ENCODE results near the gene ZNF664. TPM values are rescaled to one million over a fixed set of nuclear protein-coding genes. Genes with fewer than 3 reads are reported as not detected.

The ZNF664 gene
- total RNA-seq, 4 donors from 2014 or later = 16.3 to 41.5 (median 25.7) TPM

DNA sequence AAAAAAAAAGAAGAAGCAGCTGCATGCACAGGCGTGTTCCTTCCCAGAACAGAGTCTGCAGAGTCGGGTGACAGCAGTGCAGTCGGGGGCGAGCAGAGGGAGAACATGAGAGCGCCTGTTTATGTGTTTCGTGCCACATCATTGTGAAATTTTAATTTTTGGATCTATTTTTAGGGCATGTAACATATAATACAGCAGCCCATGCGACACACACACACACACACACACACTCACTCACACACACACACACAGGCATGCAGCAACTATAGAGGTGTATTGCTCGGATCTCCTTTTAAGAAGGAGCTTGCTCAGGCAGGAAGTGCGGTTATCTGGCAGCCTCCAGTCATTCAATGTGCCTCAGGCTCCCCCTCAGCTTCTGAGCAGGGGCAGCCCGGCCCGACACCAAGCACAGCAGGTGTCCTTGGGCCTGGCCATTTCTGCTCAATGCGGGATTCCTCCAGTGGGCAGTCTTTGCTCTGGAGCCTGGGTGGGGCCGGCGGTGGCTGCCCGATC lies 71.8 kb downstream of the ZNF664 start:
- TF ChIP-seq, protein P1, sequence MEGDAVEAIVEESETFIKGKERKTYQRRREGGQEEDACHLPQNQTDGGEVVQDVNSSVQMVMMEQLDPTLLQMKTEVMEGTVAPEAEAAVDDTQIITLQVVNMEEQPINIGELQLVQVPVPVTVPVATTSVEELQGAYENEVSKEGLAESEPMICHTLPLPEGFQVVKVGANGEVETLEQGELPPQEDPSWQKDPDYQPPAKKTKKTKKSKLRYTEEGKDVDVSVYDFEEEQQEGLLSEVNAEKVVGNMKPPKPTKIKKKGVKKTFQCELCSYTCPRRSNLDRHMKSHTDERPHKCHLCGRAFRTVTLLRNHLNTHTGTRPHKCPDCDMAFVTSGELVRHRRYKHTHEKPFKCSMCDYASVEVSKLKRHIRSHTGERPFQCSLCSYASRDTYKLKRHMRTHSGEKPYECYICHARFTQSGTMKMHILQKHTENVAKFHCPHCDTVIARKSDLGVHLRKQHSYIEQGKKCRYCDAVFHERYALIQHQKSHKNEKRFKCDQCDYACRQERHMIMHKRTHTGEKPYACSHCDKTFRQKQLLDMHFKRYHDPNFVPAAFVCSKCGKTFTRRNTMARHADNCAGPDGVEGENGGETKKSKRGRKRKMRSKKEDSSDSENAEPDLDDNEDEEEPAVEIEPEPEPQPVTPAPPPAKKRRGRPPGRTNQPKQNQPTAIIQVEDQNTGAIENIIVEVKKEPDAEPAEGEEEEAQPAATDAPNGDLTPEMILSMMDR (IDR thresholded peaks at IDR 0.05) = no peak
- TF ChIP-seq POLR2A (IDR thresholded peaks at IDR 0.05) = no peak
- intact Hi-C loops (cut with DNase I; ENCODE audit: low total_unique reads) = loop anchor here (5.0 kb wide), 1 partner anchor 262 kb away; no protein-coding TSS in a partner anchor
- DNase-seq (ENCODE audit: low spot score in 2 of 2) = no peak
- 28 to 43% methylated on average over 12 to 15 of the region's 15 CpGs for WGBS, 2 donors
- H3K4me3 ChIP-seq (ENCODE audit: low read depth, poor library complexity, severe bottlenecking) = no peak overlapping the region

DNA sequence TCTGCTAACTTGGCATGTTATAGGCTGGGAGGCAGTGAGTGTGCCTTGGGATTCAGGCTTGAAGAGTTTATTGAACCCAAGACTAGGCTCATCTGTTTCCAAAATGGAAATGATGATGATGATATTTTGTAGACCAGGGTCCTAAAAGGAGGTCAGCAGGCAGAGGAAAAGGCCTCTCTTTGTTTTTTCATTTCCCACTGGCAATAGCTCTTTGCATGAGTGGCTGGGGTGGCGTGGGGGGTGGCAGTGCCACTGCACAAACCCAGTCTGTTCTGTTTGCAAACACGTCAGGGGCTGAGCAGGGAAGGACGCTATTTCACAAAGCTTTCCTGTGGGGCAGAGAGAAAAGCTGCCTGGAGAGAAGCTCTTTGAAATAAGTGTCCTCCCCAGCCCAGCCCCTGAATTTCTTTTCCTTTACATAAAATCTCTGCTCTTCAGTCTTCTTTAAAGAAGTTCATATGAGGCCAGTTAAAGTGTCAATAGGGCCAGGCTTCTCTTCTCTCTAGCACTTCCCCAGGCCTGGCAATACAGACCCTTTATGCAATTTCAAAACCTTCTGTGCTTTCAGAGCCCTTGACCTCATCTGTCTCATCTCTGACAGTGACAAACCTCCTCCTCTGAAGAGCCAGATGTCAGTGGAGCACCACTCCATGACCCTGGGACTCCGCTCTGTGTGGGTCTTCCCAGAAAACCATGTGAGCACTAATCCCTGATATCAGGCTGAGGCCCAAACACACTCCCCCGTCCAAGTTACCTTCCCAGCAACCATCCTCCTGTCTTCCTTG lies 72.8 kb downstream of the ZNF664 start:
- DNase-seq (ENCODE audit: low spot score in 2 of 2) = no peak
- intact Hi-C loops (cut with DNase I; ENCODE audit: low total_unique reads) = loop anchor here (5.0 kb wide), 1 partner anchor 261 kb away; no protein-coding TSS in a partner anchor
- 87 to 90% methylated on average over 5 of the region's 5 CpGs for WGBS, 2 donors
- no peak overlapping the region for H3K4me3 ChIP-seq (ENCODE audit: low read depth, poor library complexity, severe bottlenecking)
- TF ChIP-seq, protein P1 (IDR thresholded peaks at IDR 0.05) = no peak
- no peak for TF ChIP-seq POLR2A (IDR thresholded peaks at IDR 0.05)

DNA sequence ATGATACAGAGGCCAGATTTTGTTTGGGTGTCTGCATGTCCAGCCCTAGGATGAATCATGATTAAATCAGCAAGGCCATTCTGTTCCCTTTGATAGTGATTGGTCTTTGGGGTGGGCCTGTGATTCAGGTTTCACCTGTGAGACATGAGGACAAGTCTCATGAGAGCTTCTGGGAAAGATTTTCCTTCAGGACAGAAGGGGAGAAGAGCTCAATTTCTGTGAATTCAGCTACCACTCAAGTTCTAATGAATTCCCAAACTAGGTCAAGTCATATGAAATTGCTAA lies 73.4 kb downstream of the ZNF664 start:
- intact Hi-C loops (cut with DNase I; ENCODE audit: low total_unique reads) = loop anchor here (5.0 kb wide), 1 partner anchor 261 kb away; no protein-coding TSS in a partner anchor
- no peak overlapping the region for H3K4me3 ChIP-seq (ENCODE audit: low read depth, poor library complexity, severe bottlenecking)
- DNase-seq (ENCODE audit: low spot score in 2 of 2) = no peak
- TF ChIP-seq, protein P1 (IDR thresholded peaks at IDR 0.05) = no peak
- TF ChIP-seq POLR2A (IDR thresholded peaks at IDR 0.05) = no peak

DNA sequence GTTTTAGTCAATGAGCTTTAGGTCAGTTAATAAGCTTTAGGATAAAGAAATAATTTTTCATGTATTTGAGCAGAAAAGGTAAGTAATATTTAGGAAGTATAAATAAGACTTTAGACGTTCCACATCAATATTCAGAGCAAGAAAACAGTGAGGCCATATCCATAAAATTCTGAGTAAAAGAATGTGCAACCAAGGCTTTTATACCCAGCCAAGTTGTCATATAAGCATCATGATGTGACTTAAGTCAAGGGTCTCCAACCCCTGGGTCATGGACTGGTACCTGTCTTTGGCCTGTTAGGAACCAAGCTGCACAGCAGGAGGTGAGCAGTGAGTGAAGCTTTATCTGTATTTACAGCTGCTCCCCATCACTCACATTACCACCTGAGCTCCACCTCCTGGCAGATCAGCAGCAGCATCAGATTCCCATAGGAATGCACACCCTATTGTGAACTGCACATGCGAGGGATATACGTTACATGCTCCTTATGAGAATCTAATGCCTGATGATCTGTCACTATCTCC lies 74.1 kb downstream of the ZNF664 start:
- 88 to 97% methylated on average over 3 of the region's 3 CpGs for WGBS, 2 donors
- no peak for TF ChIP-seq POLR2A (IDR thresholded peaks at IDR 0.05)
- TF ChIP-seq, protein P1 (IDR thresholded peaks at IDR 0.05) = no peak
- no peak overlapping the region for H3K4me3 ChIP-seq (ENCODE audit: low read depth, poor library complexity, severe bottlenecking)
- intact Hi-C loops (cut with DNase I; ENCODE audit: low total_unique reads) = loop anchor here (5.0 kb wide), 1 partner anchor 260 kb away; no protein-coding TSS in a partner anchor
- DNase-seq (ENCODE audit: low spot score in 2 of 2) = no peak

DNA sequence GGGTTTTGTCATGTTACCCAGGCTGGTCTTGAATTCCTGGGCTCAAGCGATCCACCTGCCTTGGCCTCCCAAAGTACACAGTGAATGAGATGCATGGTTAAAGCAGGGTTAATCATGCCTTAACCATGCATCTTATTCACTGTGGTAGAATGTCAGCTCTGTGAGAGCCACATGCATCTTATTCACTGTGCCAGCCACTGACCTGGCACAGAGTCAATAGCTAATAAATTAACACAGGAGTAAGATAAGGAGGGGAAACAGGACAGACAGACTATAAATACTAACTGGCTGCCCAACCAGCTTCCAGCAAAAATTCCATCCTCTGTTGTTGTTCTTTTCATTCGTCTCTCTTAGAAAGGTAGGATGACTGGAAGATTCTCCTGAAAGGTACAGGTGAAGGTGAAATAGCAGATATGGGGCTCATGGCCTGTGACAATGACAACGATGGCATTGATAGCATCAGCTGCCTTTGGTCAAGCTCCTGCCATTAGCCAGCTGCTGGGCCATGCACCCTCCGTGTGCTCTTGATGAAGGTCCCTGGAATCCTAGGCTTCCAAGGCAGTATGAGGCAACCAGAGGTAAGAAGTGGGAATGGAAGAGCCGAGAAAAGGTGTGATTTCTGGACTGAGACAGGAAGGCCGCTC lies 76.6 kb downstream of the ZNF664 start:
- intact Hi-C loops (cut with DNase I; ENCODE audit: low total_unique reads) = loop anchor here (5.0 kb wide), 1 partner anchor 258 kb away; no protein-coding TSS in a partner anchor
- DNase-seq (ENCODE audit: low spot score in 2 of 2) = no peak
- H3K4me3 ChIP-seq (ENCODE audit: low read depth, poor library complexity, severe bottlenecking) = no peak overlapping the region
- TF ChIP-seq, protein P1 (IDR thresholded peaks at IDR 0.05) = no peak
- TF ChIP-seq POLR2A (IDR thresholded peaks at IDR 0.05) = no peak
- 85 to 86% methylated on average over 6 of the region's 6 CpGs for WGBS, 2 donors

All from lower leg skin (tissue), 4 donors.